ENCODE results near the gene FEZ2.
"Not testable (repeated sequence)": the region's sequence is repeated elsewhere in the genome, so short reads cannot be mapped to it uniquely, and the experiment has no call there.

GRCh38 chr2:36603629-36604028, 5.7 kb upstream of the FEZ2 start:
- TF ChIP-seq CTCF (IDR thresholded peaks at IDR 0.05); POLR2AphosphoS5 (IDR thresholded peaks at IDR 0.05; ENCODE audit: low read depth, low read length): not testable (repeated sequence)

Data from Panc1 (cell line).